Loucy (cell line): ENCODE measurements around the gene HMGB2.

Source experiments
- H2AFZ ChIP-seq: fragments of 200-600 bp; sonication (generic); 2 replicates; pipeline ENCODE4 v1.6.0; 2016; ENCODE audit warnings: antibody characterized with exemption, mild to moderate bottlenecking, low read length, moderate library complexity
- H3F3A ChIP-seq: fragments of 200-600 bp; 2 replicates; pipeline ENCODE4 v1.6.0; 2016; ENCODE audit warnings: antibody characterized with exemption, low read depth, mild to moderate bottlenecking
- H3K27me3 ChIP-seq: fragments of 200-600 bp; sonication (generic); 2 replicates; pipeline ENCODE4 v1.6.1; 2014; ENCODE audit warnings: low read length, mild to moderate bottlenecking; ENCODE audit not compliant: insufficient read depth, poor library complexity, severe bottlenecking
- H3K36me3 ChIP-seq: fragments of 200-600 bp; sonication (generic); 2 replicates; pipeline ENCODE4 v1.6.1; 2016; ENCODE audit warnings: low read length; ENCODE audit not compliant: insufficient read depth
- H3K4me1 ChIP-seq: fragments of 200-600 bp; sonication (generic); 2 replicates; pipeline ENCODE4 v1.5.1; 2014; ENCODE audit warnings: low read length, mild to moderate bottlenecking; ENCODE audit not compliant: insufficient read depth, poor library complexity, severe bottlenecking
- H3K4me2 ChIP-seq: fragments of 200-600 bp; sonication (generic); 2 replicates; pipeline ENCODE4 v1.6.0; 2014; ENCODE audit warnings: antibody characterized with exemption, low read length, low read depth, mild to moderate bottlenecking; ENCODE audit not compliant: poor library complexity, severe bottlenecking
- H3K4me3 ChIP-seq: fragments of 200-600 bp; sonication (generic); 2 replicates; pipeline ENCODE4 v1.5.1; 2014; ENCODE audit warnings: low read length, mild to moderate bottlenecking, mixed read lengths; ENCODE audit not compliant: poor library complexity, severe bottlenecking
- H3K79me2 ChIP-seq: fragments of 200-600 bp; sonication (generic); 2 replicates; pipeline ENCODE4 v1.6.1; 2014; ENCODE audit warnings: low read length; ENCODE audit not compliant: insufficient read depth
- H3K9ac ChIP-seq: fragments of 200-600 bp; sonication (generic); 2 replicates; pipeline ENCODE4 v1.6.0; 2014; ENCODE audit warnings: mild to moderate bottlenecking, low read depth, low read length, moderate library complexity; ENCODE audit not compliant: poor library complexity, severe bottlenecking
- H3K9me2 ChIP-seq: fragments of 200-600 bp; sonication (generic); replicated peaks from 2 replicates; pipeline ENCODE4 v1.6.1; 2016; ENCODE audit warnings: low read depth, low read length, mixed read lengths
- H3K9me3 ChIP-seq: fragments of 200-600 bp; sonication (generic); 2 replicates; pipeline ENCODE4 v1.6.1; 2014; ENCODE audit warnings: mild to moderate bottlenecking, antibody characterized with exemption, low read length, low read depth; ENCODE audit not compliant: insufficient read depth
- H4K20me1 ChIP-seq: fragments of 200-600 bp; sonication (generic); 2 replicates; pipeline ENCODE4 v1.6.0; 2014; ENCODE audit warnings: antibody characterized with exemption, low read length, mild to moderate bottlenecking; ENCODE audit not compliant: insufficient read depth, poor library complexity, severe bottlenecking
- EZH2phosphoT487 ChIP-seq: fragments of 200-600 bp; IDR thresholded peaks from 2 replicates; pipeline ENCODE4 v1.6.1; 2018; ENCODE audit warnings: antibody characterized with exemption, mild to moderate bottlenecking, moderate library complexity, borderline replicate concordance
- TF ChIP-seq, protein P1 (sequence below): fragments of 200-600 bp; sonication (generic); conservative IDR thresholded peaks from 2 replicates; pipeline ENCODE4 v1.5.1; 2014; ENCODE audit warnings: mild to moderate bottlenecking, antibody characterized with exemption, low read length

The HMGB2 gene

GRCh38 chr4:173282256-173282562 is 51.9 kb downstream of the HMGB2 start:
- H3K9ac ChIP-seq = no peak overlapping the region
- H3F3A ChIP-seq = no peaks in the 10 kb centered on the region
- H3K27me3 ChIP-seq = no peaks in the 10 kb centered on the region
- TF ChIP-seq, protein P1, sequence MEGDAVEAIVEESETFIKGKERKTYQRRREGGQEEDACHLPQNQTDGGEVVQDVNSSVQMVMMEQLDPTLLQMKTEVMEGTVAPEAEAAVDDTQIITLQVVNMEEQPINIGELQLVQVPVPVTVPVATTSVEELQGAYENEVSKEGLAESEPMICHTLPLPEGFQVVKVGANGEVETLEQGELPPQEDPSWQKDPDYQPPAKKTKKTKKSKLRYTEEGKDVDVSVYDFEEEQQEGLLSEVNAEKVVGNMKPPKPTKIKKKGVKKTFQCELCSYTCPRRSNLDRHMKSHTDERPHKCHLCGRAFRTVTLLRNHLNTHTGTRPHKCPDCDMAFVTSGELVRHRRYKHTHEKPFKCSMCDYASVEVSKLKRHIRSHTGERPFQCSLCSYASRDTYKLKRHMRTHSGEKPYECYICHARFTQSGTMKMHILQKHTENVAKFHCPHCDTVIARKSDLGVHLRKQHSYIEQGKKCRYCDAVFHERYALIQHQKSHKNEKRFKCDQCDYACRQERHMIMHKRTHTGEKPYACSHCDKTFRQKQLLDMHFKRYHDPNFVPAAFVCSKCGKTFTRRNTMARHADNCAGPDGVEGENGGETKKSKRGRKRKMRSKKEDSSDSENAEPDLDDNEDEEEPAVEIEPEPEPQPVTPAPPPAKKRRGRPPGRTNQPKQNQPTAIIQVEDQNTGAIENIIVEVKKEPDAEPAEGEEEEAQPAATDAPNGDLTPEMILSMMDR = no peak
- TF ChIP-seq EZH2phosphoT487 = no peak
- peaks cover 99% of the 10 kb centered on the region for H3K79me2 ChIP-seq
- no peak overlapping the region for H3K4me3 ChIP-seq
- peaks cover 15% of the 10 kb centered on the region; the same call in 1 of the 2 replicates for H3K9me3 ChIP-seq
- no peaks in the 10 kb centered on the region for H3K4me1 ChIP-seq
- H3K9me2 ChIP-seq = no peaks in the 10 kb centered on the region
- H2AFZ ChIP-seq = no peak overlapping the region
- peaks cover 40% of the 10 kb centered on the region for H3K36me3 ChIP-seq
- no peak overlapping the region for H3K4me2 ChIP-seq
- H4K20me1 ChIP-seq = peaks cover 40% of the 10 kb centered on the region

DNA sequence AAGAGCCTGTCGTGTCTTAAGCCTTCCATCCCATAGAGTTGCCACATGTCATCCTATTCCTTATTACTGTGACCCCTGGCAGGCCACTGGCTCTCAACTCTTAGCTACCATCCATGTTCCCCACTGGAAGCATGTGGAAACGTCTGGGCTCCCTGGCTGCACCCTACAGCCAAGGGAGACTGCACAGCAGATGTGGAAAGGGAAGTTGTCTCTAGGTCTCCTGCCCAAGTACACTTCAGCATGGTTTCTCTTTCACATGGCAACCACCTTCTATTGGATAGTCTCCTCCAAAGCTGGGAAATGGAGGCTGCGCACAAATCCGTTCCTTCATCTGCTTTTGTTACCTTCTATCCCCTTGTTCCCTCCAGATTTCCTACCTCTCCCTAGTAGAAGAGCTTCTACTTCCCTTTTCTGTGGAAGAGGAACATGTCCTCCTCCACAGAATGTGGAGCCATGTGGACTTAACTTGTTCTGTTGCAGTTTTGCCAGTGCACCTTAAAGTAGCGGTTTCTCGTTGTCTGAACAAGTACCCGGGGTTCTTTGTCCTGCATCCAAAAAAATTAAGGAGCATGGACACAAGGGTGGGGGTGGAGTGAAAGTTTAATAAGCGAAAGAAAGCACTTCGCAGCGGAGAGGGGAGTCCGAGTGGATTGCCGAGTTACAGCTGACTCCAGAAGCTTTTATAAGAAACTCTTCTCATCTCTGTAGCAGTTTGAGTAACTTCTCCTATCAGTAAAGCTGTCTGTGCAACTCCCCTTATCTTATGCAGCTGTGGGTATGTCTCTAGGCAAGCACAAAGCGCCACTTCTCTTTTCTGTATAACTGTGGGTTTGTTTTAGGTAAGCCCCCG is 52.5 kb downstream of the HMGB2 start:
- H3K4me1 ChIP-seq = no peaks in the 10 kb centered on the region
- no peak overlapping the region for H3K4me3 ChIP-seq
- H3K9ac ChIP-seq = no peak overlapping the region
- peaks cover 99% of the 10 kb centered on the region for H3K79me2 ChIP-seq
- no peak overlapping the region for H2AFZ ChIP-seq
- peaks cover 35% of the 10 kb centered on the region for H3K36me3 ChIP-seq
- peaks cover 9% of the 10 kb centered on the region; the same call in 1 of the 2 replicates for H3K9me3 ChIP-seq
- H3K9me2 ChIP-seq = no peaks in the 10 kb centered on the region
- peaks cover 41% of the 10 kb centered on the region for H4K20me1 ChIP-seq
- TF ChIP-seq EZH2phosphoT487 = no peak
- TF ChIP-seq, protein P1 = no peak
- H3K4me2 ChIP-seq = no peak overlapping the region
- H3F3A ChIP-seq = no peaks in the 10 kb centered on the region
- H3K27me3 ChIP-seq = no peaks in the 10 kb centered on the region
